ENCODE results near the gene DCN. TPM values are rescaled to one million over a fixed set of nuclear protein-coding genes. Genes with fewer than 3 reads are reported as not detected.

The DCN gene
- total RNA-seq, 2 donors from 2014 or later = 301 to 314 TPM

- DNase-seq (no peak), ATAC-seq (no peak)
- WGBS, 2 donors = 57 to 61% methylated on average over 6 of the region's 6 CpGs
- intact Hi-C loops (cut with DNase I) = no loop called here
- Histone ChIP-seq H3K27ac (no peak overlapping the region), H3K9me3 (no peaks in the 10 kb centered on the region), H3K4me3 (no peak overlapping the region), H3K4me1 (no peaks in the 10 kb centered on the region), H3K36me3 (replicated peaks in 1 of 2; ENCODE audit: insufficient read depth in 1 of 2, low read depth in 2 of 2) (no peaks in the 10 kb centered on the region), H3K27me3 (no peaks in the 10 kb centered on the region)
- TF ChIP-seq CTCF (IDR thresholded peaks at IDR 0.05) (no peak), POLR2A (IDR thresholded peaks at IDR 0.05) (no peak)
Measured at GRCh38 chr12:91091916-91092715, 90.5 kb downstream of the DCN start.

Small RNAs within 50 kb of the gene (small RNA-seq; reads per million reads assigned to genes)
- gene AC007115.1 = not detected

Other genes starting within 250 kb of the DCN start
- gene CCER1, start 227.6 kb downstream of the DCN start, total RNA-seq = not detected
- not detected for gene EPYC, start 177.8 kb downstream of the DCN start, total RNA-seq
- gene KERA, start 124.8 kb downstream of the DCN start, total RNA-seq = not detected
- gene LUM, start 71.3 kb downstream of the DCN start, total RNA-seq = 10 to 100 TPM; 35.9 to 93.7 TPM